MV-4-11 (cell line): ENCODE data around the gene CNTD1.

ENCODE experiments used
- DNase-seq: peaks from one replicate; lab custom pipeline; 2025; lab: John Stamatoyannopoulos, UW

Gene CNTD1

DNA sequence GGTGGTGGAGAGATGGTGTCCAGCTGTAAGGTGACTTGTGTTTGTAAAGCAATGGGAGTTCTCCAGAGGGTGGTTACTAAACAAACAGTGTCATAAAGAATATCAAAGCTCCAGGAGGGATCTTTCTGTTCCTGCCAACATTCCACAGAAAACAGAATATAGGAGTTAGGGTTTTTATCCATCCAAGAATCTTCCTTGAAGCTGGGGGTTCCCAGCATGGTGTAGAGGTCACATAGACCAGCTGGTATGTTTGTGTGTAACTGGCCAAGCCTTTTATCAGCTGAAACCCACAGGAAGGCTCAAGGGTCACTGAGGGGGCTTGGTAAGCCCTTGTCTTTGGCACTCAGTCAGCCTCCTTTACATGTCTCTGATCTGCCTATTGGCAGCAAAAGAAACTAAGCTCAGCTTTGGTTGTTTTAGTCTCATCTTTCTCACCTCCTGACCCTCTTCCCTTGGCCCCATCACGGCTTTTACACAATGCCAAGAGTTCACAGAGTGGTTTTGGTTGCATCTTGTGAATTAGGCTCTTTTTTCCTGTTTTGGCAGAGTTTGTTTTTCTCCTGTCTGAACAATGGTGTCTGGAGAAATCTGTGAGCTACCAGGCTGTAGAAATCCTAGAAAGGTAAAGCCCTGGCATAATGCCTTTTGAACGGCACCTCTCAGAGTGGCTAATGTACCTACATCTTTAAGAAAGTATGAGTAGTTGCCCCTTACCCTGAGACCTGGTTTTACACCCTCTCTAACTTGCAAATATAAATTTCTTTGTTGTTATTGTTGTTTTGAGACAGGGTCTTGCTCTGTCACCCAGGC is 4.6 kb downstream of the CNTD1 start:
- no peak for DNase-seq

DNA sequence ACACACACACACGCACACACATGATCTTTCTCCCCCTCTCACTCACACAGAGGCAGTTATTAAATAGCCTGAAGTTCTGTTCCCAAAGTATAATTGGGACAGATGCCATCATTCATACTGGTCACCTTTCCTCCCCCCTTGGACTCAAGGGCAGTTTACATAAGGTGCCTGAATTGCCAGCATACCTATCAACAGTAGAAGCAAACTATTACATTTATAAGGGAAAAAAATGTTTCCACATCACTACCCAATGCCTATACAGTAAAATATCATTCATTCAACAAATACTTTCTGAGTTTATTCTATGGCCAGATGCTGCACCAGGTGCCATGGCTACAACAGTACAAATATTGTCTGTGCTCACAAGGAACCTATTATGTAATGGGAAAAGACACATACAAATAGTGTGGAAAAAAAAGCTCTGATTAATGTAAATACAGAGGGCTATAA is 6.3 kb downstream of the CNTD1 start:
- no peak for DNase-seq

DNA sequence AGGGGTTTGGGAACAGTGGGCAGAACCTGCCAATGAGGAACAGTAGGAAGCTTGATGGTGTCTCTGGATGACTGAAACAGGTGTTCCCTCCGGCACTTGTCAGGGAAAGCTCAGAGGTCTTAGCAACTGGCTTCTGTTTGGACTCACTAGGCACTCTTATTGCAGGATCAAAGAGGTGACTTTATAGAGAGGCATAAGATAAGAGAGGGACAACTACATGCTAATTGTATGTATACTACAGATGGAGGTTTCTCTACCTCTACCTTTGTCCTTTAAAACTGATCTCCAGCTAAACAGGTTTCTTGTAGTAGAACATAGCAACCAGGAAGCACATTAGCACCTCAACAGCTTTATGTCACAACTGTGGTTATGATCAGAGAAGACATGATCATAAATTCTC is 7.6 kb downstream of the CNTD1 start:
- no peak for DNase-seq

DNA sequence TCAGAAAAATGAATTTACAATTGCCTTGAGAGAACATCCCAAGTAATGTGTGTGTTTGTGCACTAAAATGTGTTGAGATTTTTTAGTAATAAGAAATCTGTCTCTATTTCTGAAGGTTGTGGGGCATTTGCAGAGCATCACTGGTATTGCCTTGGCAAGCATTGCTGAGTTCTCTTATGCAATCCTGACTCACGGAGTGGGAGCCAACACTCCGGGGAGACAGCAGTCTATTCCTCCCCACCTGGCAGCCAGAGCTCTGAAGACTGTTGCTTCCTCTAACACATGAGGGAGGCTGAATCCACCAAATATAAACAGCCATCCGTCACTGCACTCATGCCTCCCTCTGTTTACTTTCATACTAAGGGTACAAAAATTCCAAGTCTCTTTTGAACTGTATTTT is 10.6 kb downstream of the CNTD1 start:
- peak; percentile 29 for DNase-seq

DNA sequence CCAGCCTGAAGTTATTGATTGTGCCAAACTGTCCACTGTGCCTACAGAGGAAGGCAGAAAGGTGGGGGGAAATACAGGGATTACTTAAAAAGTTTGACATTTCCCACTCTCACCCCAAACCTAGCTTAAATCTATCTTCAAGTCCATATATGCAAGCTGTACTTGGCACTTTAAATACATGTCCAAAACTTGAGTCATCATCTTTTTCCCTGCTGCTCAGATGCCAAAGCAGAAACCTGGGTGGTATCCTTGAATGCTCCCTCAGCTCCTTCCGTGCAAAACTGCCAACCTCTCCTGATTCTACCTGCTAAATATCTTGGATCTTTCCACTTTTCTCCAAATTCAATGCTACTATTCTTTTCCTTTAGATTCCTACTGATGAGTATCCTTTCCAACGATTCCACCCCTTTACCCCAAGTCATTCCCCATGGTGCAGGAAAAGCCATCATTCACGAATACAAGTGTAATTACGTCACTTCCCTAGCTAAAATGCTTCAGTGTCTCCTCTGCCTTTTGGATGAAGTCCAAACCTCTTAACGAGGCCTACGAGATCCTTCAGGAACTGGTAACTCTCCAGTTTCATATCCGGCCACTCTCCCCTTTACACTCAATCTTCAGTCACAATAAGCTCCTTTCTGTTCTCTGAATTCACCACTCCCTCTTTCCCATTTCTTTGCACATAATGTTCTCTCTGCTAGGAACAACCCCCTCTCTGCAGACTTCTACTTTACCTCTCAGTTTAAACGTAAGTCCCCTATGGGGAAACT is 16.2 kb downstream of the CNTD1 start:
- DNase-seq, result peak; percentile 24

DNA sequence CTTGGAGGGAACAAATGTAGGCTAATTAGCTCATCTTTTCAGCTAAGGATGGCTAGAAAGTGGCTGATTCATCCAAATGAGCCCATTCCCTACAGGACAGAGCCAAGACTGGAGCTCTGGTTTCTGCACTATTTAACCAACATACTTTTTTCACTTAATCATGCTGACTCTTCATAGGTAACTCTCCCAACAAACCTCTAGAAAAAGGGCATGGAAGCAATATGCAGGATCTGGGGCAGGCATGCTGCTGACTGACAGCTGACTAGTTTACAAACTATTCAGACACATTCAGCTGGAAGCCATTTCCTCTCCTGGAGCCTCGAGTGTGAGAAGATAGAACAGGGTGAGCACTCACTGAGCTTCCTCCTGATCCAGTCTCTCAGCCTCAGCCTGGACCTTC is 19.2 kb downstream of the CNTD1 start:
- DNase-seq, result no peak

DNA sequence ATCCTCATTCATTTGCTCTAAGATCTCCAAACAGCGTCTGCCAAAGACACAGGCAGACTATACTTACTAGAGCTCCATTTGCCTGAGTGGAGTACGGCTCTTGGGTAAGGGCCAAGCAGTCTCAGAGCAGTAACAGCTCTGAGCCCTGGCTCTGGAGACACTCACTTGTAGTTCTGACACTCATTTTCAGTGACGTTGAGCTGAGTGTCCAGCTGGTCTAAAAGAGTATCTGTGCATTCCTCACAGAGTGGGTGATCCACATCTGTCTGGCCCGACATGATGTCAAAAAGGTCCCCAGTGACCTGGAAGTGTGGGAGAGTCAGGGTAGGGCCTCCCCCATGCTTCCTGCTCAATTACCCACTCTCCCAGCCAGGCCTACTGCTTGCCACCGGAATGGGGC is 19.7 kb downstream of the CNTD1 start:
- no peak for DNase-seq

DNA sequence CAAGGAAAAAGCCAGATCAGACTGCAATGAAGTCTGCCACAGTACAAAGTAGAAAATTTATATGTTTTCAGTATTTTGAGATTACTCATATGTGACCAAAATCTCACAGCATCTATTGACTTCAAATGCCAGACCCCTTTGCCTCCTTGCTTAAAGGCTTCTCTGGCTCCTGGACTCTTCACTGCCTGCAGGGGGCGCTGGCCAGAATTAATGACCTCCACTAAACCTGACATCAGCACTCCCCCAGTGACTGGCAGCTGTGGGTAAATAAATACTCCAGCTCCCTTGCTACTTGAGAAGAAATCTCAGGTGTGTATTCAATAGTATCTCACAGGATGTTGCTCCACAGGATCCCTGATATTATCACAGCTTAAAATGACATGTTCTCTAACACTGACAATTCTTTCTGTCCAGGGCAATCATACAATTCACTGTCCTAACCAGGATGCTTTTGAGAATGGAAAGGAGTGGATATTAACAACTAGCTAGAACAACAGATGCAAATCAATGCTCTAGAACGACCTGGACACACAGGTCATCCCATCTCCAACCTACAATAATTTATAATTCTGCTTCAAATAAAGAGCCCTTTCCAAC is 21.4 kb downstream of the CNTD1 start:
- DNase-seq, result peak; percentile 52

DNA sequence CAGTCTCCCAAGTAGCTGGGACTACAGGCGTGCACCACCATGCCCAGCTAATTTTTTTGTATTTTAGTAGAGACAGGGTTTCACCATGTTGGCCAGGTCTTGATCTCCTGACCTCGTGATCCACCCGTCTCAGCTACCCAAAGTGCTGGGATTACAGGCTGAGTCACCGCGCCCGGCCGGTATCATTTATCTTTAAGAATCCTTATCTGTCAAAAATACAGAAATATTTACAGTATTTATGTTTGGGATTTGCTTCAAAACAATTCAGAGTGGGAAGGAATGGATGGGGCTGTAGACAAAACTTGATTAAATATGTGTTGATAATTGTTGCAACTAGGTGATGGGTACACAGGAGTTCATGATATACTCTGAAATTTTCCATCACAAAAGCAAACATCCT is 22.5 kb downstream of the CNTD1 start:
- DNase-seq, result no peak

DNA sequence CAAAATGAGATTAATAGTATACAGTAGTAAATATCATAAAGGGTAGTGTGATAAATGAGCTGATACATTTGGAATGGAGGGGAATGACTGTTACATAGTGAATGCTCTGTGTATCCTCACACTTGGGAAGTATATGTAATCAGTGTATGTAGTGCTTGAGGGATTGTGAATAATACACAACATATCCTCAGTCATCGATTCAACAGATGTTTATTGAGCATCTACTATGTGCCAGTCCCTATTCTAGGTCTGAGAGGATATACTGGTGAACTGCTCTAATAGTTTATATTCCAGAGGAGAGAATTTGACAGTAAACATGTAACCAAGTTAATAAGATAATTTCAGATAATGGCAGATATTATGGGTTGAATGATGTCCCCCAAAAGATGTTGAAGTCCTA is 28.8 kb downstream of the CNTD1 start:
- DNase-seq, result no peak

DNA sequence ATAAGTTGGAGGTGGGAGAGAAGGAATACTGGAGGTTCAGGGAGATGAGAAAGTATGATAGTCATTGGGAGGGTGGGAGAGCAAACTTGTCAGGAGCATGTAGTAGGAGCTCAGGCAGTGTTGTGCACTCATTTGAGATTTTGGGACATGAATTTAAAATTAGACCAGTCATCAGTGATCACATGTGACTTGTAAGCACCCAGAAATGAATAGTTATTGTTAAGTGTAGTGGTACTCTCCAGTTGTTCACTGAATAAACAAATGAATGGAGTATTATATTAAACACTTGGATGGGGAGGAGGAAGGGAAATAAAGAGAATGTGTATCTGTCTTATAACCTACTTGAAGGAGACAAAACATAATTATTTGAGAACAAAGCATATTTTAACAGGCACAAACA is 32.3 kb downstream of the CNTD1 start:
- DNase-seq, result no peak

DNA sequence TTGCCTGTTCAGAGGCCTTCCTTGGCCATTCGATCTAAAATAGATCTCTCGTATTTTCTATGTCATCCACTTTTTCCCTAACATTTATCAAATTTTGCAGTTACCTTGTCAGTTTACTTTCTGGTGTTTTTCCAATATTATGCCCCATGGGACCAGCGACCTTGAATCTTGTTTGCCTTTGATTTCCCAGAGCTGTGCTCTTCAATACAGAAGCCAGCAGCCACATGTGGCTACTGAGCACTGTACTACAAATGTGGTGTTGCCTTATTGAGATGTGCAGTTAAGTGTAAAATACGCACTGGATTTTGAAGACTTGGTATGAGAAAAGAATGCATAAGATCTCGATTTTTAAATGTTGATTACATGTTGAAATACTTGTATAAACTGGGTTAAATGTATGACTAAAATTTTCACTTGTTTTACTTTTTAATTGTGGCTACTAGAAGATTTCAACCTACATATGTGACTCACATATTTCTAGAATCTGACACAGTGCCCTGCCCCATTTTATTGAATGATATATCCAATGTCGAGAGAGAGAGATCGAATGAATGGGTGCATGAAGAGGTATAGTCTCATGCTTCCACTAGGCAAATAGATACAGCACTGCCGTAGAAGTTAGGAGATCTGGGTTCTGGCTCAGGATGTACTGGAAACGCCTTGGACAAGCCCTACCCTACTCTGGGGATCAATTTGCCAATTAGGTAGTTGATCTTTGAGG is 33.7 kb downstream of the CNTD1 start:
- DNase-seq, result no peak

DNA sequence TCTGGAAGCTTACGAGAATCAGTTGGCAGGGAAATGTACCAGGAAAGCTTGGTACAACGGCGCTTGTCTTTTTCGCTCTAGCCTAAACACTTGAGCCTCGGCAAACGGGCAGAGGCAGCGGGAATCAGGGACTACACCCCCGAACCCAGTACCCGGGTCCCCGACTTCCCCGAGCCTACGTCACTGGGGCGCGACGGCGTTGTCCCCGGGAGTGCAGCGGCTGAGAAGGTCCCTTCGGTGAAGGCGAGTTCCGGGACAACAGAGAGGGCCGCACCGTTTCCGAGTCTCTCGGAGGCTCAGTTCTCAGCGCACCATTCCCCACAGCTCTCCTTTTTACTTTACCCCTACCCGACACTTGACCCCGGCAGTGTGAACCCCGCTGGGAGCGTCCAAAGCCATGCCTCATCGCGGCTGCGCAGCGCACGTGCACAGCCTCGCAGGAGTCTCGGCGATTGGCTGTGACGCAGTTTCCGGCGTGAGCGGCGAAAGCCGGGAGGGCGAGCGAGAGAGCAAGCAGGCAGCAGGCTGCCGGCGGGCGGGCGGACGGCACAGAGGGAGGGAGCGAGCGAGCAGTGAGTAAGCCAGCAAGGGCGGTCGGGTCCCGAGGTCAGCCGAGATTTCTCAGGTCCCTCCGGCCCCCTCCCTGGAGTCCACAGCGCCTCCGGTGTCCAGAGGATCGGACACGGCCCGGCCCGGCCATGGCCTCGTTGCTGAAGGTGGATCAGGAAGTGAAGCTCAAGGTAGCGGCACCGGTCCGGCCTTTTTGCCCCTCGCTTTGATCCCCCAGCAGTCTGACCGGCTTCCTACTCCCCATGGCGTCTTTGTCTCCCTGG is 34.5 kb downstream of the CNTD1 start, which contains the start of gene PSME3:
Gene PSME3, plus strand, starts transcription at position 464 of the 833 bp plus-strand sequence. Its CDS starts 235 bp downstream, at position 699.
- peak; percentile 79 for DNase-seq

DNA sequence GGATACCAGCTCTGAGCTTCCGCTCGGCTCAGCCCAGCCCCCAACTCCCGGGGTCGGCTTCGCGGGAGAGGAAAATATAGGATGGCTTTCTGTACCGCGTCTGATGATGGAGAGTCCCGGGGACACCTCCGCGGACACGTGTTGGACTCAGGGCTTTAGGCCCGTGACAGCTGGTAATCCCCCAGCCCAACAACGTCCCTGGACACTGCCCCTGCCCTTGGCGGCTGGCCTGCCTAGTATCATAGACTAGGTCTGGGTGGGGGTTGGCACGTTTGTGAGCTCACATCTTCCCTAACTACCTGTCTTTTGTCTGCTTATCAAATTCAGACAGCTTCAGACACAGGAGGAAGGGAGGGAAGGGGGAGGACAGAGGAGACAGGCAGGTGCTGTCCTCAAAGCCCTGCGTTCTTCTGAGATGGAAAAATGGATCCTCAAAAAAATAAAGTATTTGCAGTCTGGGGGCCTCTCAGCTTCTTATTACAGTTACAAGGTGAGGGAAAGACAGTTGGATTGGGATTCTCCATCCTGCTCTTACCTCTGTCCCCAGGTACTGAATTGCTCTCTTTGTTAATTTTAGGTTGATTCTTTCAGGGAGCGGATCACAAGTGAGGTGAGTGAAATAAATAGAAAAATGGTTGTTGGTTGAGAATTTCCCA is 35.2 kb downstream of the CNTD1 start:
- no peak for DNase-seq

DNA sequence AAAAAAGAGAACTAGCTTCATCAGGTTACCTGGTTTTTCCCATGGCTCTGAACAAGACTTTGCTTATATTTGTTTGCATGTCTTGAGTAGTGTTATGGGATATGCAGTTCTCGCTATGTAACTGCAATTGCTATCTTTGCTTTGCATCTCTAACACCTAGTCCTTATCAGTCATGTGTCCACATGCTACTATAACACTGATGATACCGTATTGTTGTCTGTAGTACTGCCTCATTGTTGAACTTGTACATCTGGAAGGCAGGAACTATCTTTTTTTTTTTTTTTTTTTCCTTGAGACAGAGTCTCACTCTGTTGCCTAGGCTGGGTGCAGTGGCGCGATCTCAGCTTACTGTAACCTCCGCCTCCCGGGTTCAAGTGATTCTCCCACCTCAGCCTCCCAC is 37.1 kb downstream of the CNTD1 start:
- DNase-seq, result peak; percentile 34

DNA sequence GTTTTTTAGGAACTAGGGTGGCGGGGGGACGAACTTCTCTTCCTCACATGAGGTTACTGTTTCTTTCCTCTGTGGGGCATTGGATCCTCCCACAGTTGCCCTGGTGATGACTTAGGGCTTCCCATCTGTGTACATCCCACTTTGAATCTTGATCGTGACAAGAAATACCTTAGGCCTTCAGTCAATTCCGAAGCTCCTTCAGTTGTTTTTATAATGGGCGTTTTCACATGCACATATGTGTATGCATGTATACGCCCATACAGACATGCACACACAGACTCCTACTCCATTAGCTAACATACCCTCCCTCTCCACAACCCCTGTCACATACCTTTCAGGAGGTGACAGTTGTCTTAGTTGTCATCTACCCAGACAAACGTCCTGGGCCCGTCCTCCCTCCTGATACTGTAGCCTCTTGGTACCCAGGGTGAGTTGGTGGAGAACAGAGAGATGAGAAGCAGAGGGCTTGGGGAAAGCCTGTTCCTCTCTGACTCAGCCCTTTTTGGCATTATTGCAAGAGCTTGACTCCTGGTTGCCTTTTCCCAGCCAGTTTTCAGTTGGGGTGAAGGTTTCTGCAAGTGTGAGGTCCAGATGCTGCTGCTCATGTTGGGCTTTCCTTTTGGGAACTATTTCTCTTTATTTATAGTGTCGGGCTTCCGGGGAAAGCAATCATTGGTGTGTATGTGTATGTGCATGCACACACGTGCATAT is 43.5 kb downstream of the CNTD1 start:
- DNase-seq, result no peak

DNA sequence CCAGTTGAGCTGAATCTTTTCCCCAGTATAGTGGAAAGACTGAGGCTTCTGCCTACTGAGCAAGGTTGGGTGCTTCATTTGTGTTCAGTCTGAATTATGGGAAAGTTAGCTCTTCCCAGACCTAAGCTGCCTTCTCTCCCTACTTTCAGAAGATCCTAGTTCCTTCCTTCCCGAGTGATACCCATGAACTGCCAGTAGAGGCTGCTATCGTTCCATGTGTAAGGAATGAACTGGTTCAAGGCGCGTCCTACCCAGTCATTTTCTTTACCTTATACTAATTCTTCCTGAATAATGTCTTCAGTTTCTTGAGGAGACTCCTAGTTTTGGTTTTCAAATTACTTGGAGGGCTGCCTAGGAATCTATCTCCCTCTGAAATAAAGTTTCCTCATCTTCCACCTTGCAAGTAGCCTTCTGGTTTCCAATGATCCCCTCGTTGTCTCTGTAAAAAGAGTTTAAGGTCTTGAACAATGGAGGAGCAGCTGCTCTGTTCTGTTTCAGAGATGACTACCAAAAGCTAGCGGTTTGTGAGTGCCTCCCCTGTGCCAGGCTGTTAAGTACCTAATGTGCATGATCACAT is 44.8 kb downstream of the CNTD1 start:
- peak; percentile 21 for DNase-seq

DNA sequence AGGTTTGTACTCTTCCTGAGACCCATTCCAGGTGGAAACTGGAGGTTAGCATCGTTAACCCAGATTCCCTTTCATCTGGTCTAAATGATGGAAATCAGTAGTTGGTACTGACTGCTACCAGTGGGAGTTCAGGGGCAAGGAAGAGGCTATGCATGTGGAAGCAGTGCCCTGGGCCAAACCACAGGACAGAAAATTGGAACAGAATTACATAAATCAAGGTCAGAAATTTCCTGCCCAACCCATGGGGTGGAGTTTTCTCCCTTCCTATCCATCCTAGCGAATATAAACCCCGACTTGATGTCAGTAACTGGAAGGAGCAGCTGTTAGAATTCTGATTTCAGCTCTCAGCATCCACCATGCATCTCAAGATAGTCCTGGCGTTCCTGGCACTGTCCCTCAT is 45.6 kb downstream of the CNTD1 start, which contains the start of gene AOC2:
Gene AOC2, plus strand, starts transcription at position 310 of the 400 bp plus-strand sequence. Its CDS starts 47 bp downstream, at position 357.
- DNase-seq, result no peak

DNA sequence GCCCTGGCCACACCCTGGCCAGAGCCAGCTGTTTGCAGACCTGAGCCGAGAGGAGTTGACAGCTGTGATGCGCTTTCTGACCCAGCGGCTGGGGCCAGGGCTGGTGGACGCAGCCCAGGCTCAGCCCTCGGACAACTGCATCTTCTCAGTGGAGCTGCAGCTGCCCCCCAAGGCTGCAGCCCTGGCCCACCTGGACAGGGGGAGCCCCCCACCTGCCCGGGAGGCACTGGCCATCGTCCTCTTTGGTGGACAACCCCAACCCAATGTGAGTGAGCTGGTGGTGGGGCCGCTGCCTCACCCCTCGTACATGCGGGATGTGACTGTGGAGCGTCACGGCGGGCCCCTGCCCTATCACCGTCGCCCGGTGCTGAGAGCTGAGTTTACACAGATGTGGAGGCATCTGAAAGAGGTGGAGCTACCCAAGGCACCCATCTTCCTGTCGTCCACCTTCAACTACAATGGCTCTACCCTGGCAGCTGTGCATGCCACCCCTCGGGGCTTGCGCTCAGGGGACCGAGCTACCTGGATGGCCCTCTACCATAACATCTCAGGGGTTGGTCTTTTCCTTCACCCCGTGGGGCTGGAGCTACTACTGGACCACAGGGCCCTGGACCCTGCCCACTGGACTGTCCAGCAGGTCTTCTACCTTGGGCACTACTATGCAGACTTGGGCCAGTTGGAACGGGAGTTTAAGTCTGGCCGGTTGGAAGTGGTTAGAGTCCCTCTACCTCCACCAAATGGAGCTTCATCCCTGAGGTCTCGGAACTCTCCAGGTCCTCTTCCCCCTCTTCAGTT is 46.3 kb downstream of the CNTD1 start:
- DNase-seq, result no peak
